T-helper 1 cell treated with Interleukin-12 subunit alpha and Interleukin-12 subunit beta and Interleukin-4 antibody, amounts not matched to agents 30 μg/mL and 1 μg/mL, for 36 hours (primary cell): ENCODE results near the gene ADAMTS20.

Source experiments
- H3K27ac Mint-ChIP-seq: one replicate; pipeline ENCODE4 v1.8.0; 2021; ENCODE audit warnings: mild to moderate bottlenecking, mixed read lengths
- H3K27me3 Mint-ChIP-seq: one replicate; pipeline ENCODE4 v1.8.0; 2021; ENCODE audit warnings: low read depth, mixed read lengths
- H3K36me3 Mint-ChIP-seq: one replicate; pipeline ENCODE4 v1.8.0; 2021; ENCODE audit warnings: low read depth, mixed read lengths
- H3K4me1 Mint-ChIP-seq: one replicate; pipeline ENCODE4 v1.8.0; 2021; ENCODE audit warnings: low read depth, mixed read lengths
- H3K4me3 Mint-ChIP-seq: one replicate; pipeline ENCODE4 v1.8.0; 2021; ENCODE audit warnings: mild to moderate bottlenecking, moderate library complexity, mixed read lengths
- H3K9me3 Mint-ChIP-seq: one replicate; pipeline ENCODE4 v1.8.0; 2021; ENCODE audit warnings: mixed read lengths

Gene ADAMTS20

GRCh38 chr12:43331935-43332334 is 220.1 kb downstream of the ADAMTS20 start:
- H3K4me1 Mint-ChIP-seq = no peaks in the 10 kb centered on the region
- no peaks in the 10 kb centered on the region for H3K27me3 Mint-ChIP-seq
- no peaks in the 10 kb centered on the region for H3K9me3 Mint-ChIP-seq
- H3K4me3 Mint-ChIP-seq = no peak overlapping the region
- no peak overlapping the region for H3K27ac Mint-ChIP-seq
- H3K36me3 Mint-ChIP-seq = no peaks in the 10 kb centered on the region

DNA sequence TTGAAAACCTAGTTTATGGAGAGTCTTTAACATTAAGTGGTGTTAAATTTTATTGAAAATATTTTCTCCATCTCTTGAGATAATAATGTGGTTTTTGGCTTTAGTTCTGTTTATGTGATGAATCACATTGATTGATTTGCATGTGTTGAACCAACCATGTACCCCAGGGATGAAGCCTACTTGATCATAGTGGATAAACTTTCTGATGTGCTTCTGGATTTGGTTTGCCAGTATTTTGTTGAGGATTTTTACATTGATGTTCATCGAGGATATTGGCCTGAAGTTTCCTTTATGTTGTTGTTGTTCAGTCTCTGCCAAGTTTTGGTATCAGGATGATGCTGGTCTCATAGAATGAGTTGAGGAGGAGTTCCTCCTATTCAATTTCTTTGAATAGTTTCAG is 222.6 kb downstream of the ADAMTS20 start:
- H3K4me3 Mint-ChIP-seq = no peak overlapping the region
- no peak overlapping the region for H3K27ac Mint-ChIP-seq
- no peaks in the 10 kb centered on the region for H3K36me3 Mint-ChIP-seq
- H3K4me1 Mint-ChIP-seq = no peaks in the 10 kb centered on the region
- H3K9me3 Mint-ChIP-seq = peaks cover 8% of the 10 kb centered on the region
- no peaks in the 10 kb centered on the region for H3K27me3 Mint-ChIP-seq

- no peaks in the 10 kb centered on the region for H3K27me3 Mint-ChIP-seq
- H3K36me3 Mint-ChIP-seq = no peaks in the 10 kb centered on the region
- H3K27ac Mint-ChIP-seq = no peak overlapping the region
- H3K4me1 Mint-ChIP-seq = no peaks in the 10 kb centered on the region
- H3K9me3 Mint-ChIP-seq = peaks cover 8% of the 10 kb centered on the region
- H3K4me3 Mint-ChIP-seq = no peak overlapping the region
Observed at GRCh38 chr12:43325786-43326185, 226.2 kb downstream of the ADAMTS20 start.

DNA sequence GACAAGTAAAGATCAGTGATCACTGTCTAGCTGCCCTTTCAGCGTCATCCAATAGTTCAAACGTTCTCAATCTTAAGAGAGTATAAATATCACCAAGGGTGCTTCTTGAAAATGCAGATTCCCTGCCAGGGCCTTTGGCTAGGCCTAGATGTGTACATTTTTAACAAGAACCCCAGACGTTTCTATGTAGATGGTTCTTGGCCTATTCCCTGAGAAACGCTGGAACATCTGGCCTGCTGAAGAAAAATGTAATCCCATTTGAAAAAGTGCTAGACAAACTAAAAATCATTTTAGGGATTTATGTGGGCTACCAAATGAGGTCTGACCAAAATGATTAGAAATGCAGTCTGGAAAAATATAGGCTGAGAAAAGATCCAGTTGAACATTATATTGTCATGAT is 231.7 kb downstream of the ADAMTS20 start:
- Mint-ChIP-seq H3K27ac (no peak overlapping the region), H3K27me3 (no peaks in the 10 kb centered on the region), H3K4me1 (no peaks in the 10 kb centered on the region), H3K4me3 (no peak overlapping the region), H3K36me3 (no peaks in the 10 kb centered on the region), H3K9me3 (peaks cover 5% of the 10 kb centered on the region)

DNA sequence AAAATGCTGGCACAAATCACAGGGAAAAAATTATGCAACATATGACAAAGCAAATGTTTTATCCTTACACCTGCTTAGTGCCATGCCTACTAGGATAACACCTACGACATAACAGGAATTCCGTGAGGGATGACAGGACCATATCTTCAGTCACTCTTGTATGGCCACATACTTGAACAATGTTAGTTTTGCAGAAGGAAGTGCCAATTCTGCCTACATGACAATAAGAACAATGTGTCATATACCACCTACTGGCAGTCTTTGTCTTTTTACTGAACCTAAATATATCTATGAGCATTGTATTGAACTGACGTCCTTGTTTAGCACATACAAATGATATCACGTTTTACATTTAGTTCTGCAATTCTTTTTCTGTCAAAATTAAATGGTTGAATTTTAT is 234.0 kb downstream of the ADAMTS20 start:
- H3K4me1 Mint-ChIP-seq = no peaks in the 10 kb centered on the region
- no peak overlapping the region for H3K4me3 Mint-ChIP-seq
- H3K27ac Mint-ChIP-seq = no peak overlapping the region
- H3K9me3 Mint-ChIP-seq = no peaks in the 10 kb centered on the region
- no peaks in the 10 kb centered on the region for H3K27me3 Mint-ChIP-seq
- no peaks in the 10 kb centered on the region for H3K36me3 Mint-ChIP-seq

DNA sequence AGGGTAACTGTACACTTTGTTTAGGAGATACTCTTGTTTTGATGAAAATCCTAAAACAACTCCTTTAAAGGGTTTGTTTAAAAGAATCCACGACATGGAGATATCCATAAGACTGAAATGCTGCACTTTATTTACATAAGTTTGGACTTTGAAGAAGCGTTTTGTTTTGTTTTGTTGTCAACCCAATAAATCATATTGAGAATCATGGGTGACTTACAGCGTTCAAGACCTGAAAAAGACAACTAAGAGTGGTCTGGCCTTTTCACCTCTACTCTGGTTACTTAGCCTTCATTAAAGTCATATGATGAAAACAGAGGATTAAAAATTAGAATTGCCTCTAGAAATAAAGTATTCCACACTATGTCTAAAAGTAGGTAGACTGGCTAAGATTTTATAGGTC is 234.8 kb downstream of the ADAMTS20 start:
- Mint-ChIP-seq H3K27me3 (no peaks in the 10 kb centered on the region), H3K9me3 (no peaks in the 10 kb centered on the region), H3K36me3 (no peaks in the 10 kb centered on the region), H3K4me1 (no peaks in the 10 kb centered on the region), H3K4me3 (no peak overlapping the region), H3K27ac (no peak overlapping the region)

GRCh38 chr12:43316520-43316919 is 235.5 kb downstream of the ADAMTS20 start:
- Mint-ChIP-seq H3K4me1 (no peaks in the 10 kb centered on the region), H3K27me3 (no peaks in the 10 kb centered on the region), H3K9me3 (no peaks in the 10 kb centered on the region), H3K27ac (no peak overlapping the region), H3K36me3 (no peaks in the 10 kb centered on the region), H3K4me3 (no peak overlapping the region)

- H3K9me3 Mint-ChIP-seq = no peaks in the 10 kb centered on the region
- H3K4me3 Mint-ChIP-seq = no peak overlapping the region
- H3K4me1 Mint-ChIP-seq = no peaks in the 10 kb centered on the region
- H3K27ac Mint-ChIP-seq = no peak overlapping the region
- no peaks in the 10 kb centered on the region for H3K27me3 Mint-ChIP-seq
- H3K36me3 Mint-ChIP-seq = no peaks in the 10 kb centered on the region
Observed at GRCh38 chr12:43315961-43316360, 236.0 kb downstream of the ADAMTS20 start.

- H3K27me3 Mint-ChIP-seq = no peaks in the 10 kb centered on the region
Observed at GRCh38 chr12:43312991-43313505, 239.0 kb downstream of the ADAMTS20 start.

GRCh38 chr12:43310596-43310995 is 241.4 kb downstream of the ADAMTS20 start:
- no peaks in the 10 kb centered on the region for H3K36me3 Mint-ChIP-seq
- H3K4me3 Mint-ChIP-seq = no peak overlapping the region
- H3K4me1 Mint-ChIP-seq = no peaks in the 10 kb centered on the region

More at GRCh38 chr12:43312991-43313505, 239.0 kb downstream of the ADAMTS20 start:
- Mint-ChIP-seq H3K9me3 (peaks cover 3% of the 10 kb centered on the region), H3K36me3 (no peaks in the 10 kb centered on the region), H3K27ac (no peak overlapping the region), H3K4me1 (no peaks in the 10 kb centered on the region), H3K4me3 (no peak overlapping the region)

GRCh38 chr12:43309959-43310358 is 242.0 kb downstream of the ADAMTS20 start:
- Mint-ChIP-seq H3K27ac (no peak overlapping the region), H3K36me3 (no peaks in the 10 kb centered on the region), H3K27me3 (no peaks in the 10 kb centered on the region), H3K9me3 (peaks cover 3% of the 10 kb centered on the region), H3K4me3 (no peak overlapping the region), H3K4me1 (no peaks in the 10 kb centered on the region)

More at GRCh38 chr12:43310596-43310995, 241.4 kb downstream of the ADAMTS20 start:
- Mint-ChIP-seq H3K27ac (no peak overlapping the region), H3K27me3 (no peaks in the 10 kb centered on the region), H3K9me3 (peaks cover 3% of the 10 kb centered on the region)

DNA sequence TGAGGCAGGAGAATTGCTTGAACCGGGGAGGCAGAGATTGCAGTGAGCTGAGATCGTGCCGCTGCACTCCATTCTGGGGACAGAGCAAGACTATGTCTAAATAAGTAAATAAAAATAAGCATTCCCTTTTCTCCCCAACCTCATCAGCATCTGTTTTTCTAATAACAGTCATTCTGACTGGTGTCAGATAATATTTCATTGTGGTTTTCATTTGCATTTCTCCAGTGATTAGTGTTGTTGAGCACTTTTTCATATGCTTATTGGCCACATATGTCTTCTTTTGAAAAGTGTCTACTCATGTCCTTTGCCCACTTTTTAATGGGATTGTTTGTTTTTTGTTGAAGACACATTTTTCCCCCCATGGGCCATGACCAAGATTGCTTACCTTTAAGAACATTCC is 243.2 kb downstream of the ADAMTS20 start:
- H3K27me3 Mint-ChIP-seq = no peaks in the 10 kb centered on the region
- H3K4me1 Mint-ChIP-seq = no peaks in the 10 kb centered on the region
- H3K27ac Mint-ChIP-seq = no peak overlapping the region
- H3K9me3 Mint-ChIP-seq = peaks cover 3% of the 10 kb centered on the region
- no peak overlapping the region for H3K4me3 Mint-ChIP-seq
- H3K36me3 Mint-ChIP-seq = no peaks in the 10 kb centered on the region

- H3K36me3 Mint-ChIP-seq = no peaks in the 10 kb centered on the region
- H3K4me3 Mint-ChIP-seq = no peak overlapping the region
- H3K9me3 Mint-ChIP-seq = peaks cover 3% of the 10 kb centered on the region
- H3K27me3 Mint-ChIP-seq = no peaks in the 10 kb centered on the region
- no peaks in the 10 kb centered on the region for H3K4me1 Mint-ChIP-seq
- H3K27ac Mint-ChIP-seq = no peak overlapping the region
Observed at GRCh38 chr12:43307126-43307525, 244.9 kb downstream of the ADAMTS20 start.

DNA sequence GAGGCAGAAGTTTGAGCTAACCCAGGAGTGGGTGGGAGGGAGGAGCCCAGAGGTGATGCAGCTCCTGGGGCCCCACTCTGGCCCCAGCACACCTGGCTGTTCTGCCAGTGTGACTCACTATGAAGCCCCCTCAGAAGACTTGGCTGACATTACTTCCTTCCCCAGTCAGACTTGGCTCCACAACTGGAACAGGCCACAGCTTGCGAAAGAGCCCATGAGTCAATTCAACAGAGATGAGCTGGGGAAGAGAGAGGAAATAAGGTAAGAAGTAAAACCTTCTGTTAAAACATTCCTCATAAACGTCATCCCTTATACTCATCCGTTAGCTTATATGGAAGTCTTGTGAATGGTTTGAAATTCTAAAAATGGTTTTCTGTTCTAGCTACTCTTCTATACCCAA is 245.9 kb downstream of the ADAMTS20 start:
- no peaks in the 10 kb centered on the region for H3K27me3 Mint-ChIP-seq
- H3K9me3 Mint-ChIP-seq = peaks cover 3% of the 10 kb centered on the region

DNA sequence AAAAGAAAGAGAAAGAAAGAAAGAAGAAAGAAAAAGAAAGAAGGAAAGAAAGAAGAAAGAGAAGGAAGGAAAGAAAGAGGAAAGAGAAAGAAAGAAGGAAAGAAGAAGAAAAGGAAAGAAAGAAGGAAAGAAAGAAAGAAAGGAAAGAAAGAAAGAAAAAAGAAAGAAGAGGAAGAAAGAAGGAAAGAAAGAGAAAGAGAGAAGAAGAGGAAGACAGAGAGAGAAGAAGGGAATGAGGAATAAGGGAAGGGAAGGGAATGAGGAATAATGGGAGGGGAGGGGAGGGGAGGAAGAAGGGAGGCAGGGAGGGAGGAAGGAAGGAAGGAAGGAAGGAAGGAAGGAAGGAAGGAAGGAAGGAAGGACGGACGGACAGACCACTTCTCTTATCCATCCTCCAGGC is 246.9 kb downstream of the ADAMTS20 start:
- Mint-ChIP-seq H3K27me3 (no peaks in the 10 kb centered on the region), H3K4me3 (no peak overlapping the region), H3K36me3 (no peaks in the 10 kb centered on the region), H3K9me3 (peaks cover 3% of the 10 kb centered on the region), H3K27ac (no peak overlapping the region), H3K4me1 (no peaks in the 10 kb centered on the region)

More for the DNA sequence above, 245.9 kb downstream of the ADAMTS20 start:
- Mint-ChIP-seq H3K4me1 (no peaks in the 10 kb centered on the region), H3K36me3 (no peaks in the 10 kb centered on the region), H3K4me3 (no peak overlapping the region), H3K27ac (no peak overlapping the region)
